HG02938 (cell line): ENCODE measurements around the gene ANAPC2.

ENCODE experiments used
- ATAC-seq: cut with Tn5 transposase; IDR thresholded peaks from one replicate; pipeline ENCODE4 v1.9.1; 2021; ENCODE audit warnings: mild to moderate bottlenecking, moderate library complexity; ENCODE audit not compliant: unreplicated experiment

Gene ANAPC2

DNA sequence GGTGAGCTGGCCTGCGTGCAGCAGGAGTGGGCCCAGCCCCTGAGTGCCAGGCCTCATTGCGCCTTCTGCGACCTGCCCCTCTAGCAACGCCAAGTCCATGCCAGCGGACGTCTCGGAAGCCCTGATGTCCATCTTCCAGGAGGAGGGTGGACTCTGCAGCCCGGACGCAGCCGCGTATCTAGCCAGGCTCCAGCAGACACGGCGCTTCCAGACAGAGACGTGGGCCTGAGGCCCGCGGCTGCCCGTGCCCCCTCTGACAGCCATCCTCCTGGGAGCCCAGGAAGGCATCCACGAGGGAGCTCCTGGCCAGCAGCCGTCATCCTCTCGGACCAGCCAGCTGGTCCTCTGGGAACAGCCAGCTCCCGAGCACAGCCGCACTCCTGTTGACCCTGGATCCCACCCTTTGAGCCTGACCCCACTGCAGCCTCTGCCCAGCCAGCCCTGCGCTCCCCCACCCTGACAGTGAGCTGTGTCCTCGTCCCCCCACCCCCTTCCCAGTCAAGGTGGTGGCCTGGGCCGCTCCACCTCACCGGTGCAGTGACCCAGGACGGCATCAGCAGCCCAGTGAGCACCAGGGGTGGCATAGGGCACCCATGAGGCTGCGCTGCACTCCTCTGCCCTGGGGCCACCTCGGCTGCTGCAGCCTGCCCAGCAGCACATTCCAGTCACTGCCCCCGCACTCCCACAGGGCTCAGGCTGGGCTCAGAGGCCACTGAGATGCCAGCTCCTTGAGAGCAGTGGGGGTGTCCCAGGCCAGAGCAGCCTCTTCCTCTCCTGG lies 28.0 kb upstream of the ANAPC2 start:
- no peak for ATAC-seq

DNA sequence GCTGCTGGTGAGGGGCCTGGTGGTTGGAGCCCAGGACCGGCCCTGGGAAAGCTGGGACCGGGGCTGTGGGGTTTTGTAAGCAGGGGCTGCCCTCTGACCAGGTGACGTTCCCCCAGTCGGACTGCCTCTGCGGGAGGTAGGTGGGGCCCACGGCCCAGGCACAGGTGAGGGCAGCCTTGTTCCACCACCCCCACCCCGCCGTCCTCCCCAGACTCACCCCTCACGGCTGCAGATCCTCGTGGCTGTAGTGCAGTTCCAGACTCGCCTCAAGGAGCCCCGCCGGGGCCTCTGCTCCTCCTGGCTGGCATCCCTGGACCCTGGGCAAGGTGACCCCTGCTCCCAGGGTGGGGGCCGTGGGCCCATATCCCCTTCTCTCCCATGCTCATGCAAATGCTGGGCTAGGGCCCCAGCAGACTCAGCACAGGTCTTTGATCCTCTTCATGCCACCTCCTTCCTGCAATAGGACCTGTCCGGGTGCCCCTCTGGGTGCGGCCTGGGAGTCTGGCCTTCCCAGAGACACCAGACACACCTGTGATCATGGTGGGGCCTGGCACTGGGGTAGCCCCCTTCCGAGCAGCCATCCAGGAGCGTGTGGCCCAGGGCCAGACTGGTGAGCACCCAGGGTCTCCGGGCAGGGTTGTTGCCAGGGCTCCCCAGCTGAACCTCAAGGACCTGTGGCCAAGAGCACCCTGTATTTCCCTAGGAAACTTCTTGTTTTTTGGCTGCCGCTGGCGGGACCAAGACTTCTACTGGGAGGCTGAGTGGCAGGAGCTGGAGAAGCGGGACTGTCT lies 27.0 kb upstream of the ANAPC2 start:
- no peak for ATAC-seq

DNA sequence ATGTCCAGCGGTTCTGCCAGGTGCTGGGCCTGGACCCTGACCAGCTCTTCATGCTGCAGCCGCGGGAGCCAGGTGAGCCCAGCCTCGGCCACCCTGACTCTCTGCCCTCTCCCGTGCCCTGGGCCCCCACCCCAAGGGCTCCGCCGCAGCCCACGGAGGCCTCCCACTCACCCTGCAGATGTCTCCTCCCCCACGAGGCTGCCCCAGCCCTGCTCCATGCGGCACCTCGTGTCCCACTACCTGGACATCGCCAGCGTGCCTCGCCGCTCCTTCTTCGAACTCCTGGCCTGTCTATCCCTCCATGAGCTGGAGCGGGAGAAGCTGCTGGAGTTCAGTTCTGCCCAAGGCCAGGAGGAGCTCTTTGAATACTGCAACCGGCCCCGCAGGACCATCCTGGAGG lies 26.3 kb upstream of the ANAPC2 start:
- no peak for ATAC-seq

DNA sequence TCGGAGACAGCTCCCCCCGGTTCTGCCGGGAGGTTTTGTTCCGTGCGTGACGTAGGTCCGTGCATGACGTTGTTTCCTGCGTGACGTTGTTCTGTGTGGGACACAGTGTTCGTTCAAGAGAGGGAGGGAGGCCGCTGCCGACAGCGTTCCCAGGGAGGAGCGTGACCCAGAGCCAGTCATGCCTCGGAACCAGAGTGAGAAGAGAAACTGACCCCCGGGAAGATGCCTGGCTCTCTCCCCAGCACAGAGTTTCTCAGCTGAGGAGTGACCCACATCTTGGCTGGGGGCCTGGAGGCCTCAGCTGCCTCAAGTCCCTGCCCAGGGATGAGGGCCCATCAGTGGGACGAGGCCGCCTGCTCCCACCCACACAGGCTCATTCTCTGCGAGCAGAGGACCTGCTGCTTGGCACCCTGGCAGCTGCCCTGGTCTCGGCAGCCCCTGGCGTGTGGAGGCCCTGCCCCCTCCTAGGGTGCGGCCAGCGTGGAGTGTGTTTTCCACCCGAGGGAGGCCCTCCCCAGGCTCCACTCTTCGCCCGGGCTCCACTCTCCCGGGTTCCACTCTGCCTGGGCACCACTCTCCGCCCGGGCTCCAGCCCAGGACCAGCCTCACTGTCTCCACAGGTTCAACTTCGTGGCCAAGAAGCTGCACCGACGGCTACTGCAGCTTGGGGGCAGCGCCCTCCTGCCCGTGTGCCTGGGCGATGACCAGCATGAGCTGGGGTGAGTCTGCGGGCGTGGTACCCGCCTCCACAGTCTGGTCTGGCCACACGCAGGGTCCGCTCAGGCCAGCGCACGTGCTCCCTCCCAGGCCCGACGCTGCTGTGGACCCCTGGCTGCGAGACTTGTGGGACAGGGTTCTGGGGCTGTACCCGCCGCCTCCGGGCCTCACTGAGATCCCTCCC lies 25.1 kb upstream of the ANAPC2 start:
- ATAC-seq, result no peak

DNA sequence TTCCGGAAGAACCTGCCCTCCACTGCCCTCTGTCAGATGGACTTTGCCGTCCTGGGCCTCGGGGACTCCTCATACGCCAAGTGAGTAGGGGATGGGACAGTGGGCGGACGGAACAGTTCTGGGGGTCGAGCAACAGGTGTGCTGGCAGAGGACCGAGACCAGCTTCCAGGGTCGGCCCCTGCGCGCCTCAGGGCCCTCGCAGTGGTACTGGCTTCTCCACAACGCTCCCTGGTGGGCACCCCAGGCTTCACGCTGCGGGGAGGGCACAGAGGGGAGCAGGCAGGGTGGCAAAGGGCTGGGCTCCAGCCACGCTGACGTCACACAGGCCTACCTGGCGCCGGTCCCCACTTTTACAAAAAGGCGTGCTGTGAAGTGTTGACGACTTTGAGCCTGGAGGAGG lies 24.2 kb upstream of the ANAPC2 start:
- ATAC-seq, result no peak

DNA sequence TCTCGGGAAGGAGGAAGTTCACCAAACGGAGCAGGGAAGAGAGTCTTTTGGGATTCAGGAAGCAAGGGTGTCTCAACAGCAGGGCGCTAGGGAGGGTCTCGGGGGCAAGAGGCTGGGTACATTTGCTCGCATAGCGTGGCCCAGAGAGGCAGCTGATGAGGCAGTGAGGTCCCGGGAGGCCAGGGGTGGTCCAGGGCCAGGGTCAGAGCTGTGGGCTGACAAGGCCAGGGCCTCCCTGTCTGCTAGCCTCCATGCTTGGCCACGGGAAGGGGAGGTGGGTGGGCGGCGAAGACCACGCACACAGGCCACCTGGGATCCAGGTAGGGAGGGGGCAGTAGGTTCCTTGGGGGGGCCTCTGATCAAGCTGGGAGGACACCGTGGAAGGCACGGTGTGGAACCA lies 23.2 kb upstream of the ANAPC2 start:
- ATAC-seq, result no peak

DNA sequence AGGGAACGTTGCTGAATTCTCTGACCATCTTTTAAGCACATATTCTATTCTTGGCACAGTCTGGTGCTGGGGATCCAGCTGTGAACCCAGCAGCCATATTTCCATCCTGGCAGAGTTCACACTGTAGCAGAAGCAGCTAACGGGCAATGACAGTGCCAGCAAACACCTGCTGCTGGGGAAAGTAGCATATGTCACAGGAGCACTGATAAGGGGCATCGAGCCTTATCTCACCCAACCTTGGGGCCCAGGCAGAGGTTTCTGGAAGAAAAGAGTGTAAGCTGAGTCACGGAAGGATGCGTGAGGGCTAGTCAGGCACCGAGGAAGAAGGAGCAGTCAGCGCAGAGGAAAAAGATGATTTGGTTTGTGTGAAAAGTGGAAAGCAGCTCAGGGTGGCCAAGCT lies 18.2 kb upstream of the ANAPC2 start:
- ATAC-seq, result no peak

DNA sequence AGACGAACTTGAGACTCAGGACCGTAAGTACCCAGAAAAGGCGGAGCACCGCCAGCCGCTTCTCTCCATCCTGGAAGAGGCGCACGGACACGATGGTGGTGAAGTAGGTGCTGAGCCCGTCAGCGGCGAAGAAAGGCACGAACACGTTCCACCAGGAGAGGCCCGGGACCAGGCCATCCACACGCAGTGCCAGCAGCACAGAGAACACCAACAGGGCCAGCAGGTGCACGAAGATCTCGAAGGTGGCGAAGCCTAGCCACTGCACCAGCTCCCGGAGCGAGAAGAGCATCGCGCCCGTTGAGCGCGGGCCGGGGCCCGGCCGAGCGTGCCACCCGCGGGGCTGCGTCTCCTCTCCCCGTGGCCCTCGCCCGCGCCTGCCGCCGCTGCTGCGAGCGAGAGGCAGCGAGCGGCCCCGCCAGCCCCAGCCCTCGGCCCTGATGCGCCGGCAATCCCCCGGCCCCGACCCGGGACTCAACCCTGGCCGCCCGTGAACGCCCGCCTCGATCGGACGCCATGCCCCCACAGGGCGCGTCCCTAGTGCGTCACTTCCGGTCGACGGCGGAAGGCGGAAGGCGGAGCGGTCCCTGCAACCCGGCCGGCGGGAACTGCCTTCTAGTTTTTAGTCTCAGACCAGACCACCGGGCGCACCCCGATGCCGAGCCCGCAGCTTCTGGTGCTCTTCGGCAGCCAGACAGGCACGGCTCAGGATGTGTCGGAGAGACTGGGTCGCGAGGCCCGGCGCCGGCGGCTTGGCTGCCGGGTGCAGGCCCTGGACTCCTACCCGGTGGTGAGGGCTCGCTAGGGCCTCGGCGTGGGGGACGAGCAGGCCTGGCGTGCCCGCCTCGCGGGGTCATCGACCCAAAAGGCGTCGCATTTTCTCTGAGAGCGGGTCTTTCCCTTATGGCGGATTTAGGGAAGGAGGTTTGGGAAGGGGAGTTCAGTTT lies 17.0 kb upstream of the ANAPC2 start, which contains the start of the genes NDOR1 and TMEM203:
TSS of gene NDOR1 (plus strand) at position 575 of the 944 bp plus-strand sequence. CDS start at position 653, 78 bp downstream.
TSS of gene TMEM203 (minus strand) at position 523 of the 944 bp plus-strand sequence. CDS start at position 289, 234 bp downstream.
- ATAC-seq, result peak; percentile 38

DNA sequence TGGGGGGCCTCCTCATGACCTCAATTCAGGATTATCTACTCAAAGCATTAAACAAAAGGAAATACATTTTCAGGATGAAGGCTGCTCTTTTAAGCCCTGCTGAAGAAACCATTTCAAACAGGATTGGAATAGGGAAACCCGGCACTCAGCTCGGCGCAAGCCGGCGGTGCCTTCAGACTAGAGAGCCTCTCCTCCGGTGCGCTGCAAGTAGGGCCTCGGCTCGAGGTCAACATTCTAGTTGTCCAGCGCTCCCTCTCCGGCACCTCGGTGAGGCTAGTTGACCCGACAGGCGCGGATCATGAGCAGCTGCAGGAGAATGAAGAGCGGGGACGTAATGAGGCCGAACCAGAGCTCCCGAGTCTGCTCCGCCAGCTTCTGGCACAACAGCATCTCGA lies 16.4 kb upstream of the ANAPC2 start:
- no peak for ATAC-seq

DNA sequence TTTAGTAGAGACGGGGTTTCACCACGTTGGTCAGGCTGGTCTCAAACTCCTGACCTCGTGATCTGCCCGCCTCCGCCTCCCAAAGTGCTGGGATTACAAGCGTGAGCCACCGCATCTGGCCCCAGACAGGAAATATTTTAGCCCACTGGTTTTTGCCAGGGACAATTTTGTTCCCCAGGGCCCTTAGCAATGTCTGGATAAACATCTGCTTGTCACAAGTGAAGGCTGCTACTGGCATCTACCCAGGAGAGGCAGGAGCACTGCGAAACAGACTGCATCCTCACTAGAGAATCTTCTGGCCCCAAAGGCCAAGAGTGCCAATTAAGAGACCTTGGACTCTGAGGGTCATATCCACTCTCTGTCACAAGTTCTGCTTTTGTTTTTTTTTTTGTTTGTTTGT lies 14.6 kb upstream of the ANAPC2 start:
- no peak for ATAC-seq

DNA sequence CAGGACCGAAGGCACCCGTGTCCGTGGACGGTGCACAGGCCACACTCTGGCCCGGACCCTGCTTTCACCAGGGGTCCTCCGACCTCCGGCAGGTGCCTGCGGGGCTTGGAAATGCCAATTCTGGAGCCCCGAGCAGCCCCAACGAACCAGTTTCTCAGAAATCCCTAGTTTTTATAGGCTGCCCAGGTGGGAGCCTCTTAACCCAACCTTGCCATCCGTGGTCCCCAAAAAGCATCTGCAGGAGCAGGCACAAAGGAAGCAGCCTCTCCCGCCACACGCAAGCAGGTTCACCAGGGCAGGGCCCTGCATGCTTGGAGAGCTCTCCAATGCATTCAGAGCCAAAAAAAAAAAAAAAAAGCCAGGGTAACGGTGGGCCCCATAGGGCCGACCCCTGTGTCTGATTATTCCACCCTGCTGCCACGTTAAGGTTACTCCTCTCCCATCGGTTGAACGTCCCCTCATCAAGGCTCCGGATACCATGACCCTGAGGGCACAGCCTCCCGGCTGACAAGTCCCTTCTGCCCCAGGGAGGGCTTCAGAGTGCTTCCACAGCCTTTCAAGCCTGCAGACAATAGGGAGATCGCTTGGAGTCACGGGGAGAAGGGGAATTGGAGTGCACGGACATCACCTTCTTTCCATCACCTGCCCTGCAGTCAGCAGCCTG lies 13.0 kb upstream of the ANAPC2 start:
- ATAC-seq, result no peak

DNA sequence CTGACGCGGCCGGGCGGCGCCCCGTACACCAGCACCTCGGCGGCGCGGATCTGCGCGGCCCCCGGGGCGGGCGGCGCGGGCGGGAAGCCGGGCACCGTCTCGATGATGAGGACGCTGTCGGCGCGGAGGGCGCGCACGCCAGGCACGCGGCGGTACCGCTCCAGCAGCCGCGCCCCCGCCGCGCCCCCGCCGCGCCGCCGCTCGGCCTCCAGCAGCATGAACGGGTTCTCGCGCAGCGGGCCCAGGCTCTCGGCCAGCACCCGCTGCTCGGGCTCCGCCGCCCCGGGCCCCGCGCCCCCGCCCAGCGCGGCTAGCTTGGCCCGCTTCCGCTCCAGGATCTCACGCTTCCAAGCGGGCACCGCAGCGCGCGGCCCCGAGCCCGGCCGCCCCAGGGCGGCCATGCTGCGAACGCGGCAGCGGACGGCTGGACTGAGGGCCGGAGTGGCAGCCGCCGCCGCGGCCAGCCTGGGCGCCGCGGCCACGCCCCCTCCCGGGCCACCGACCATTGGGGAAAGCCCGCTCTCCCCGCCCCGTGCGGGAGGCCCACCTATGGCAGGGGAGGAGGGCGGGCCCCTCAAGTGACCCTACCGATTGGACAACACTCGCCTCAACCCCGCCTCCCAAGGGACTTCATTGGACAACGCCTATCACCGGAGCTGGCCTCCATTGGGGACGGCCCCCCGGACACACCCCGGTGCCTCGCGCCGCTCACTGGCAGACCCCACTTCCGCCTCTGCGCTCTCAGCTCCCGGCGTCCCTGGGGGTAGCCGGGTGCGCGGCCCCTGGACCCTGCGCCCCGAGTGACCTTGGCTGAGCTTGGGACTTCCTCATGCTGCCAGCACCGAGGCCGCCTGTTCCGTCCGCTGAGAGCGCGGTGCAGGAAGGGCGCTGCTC lies 12.2 kb upstream of the ANAPC2 start, which contains the start of gene TPRN:
TSS of gene TPRN (minus strand) at position 431 of the 894 bp plus-strand sequence. CDS start at position 401, 30 bp downstream.
- peak; percentile 90 for ATAC-seq

DNA sequence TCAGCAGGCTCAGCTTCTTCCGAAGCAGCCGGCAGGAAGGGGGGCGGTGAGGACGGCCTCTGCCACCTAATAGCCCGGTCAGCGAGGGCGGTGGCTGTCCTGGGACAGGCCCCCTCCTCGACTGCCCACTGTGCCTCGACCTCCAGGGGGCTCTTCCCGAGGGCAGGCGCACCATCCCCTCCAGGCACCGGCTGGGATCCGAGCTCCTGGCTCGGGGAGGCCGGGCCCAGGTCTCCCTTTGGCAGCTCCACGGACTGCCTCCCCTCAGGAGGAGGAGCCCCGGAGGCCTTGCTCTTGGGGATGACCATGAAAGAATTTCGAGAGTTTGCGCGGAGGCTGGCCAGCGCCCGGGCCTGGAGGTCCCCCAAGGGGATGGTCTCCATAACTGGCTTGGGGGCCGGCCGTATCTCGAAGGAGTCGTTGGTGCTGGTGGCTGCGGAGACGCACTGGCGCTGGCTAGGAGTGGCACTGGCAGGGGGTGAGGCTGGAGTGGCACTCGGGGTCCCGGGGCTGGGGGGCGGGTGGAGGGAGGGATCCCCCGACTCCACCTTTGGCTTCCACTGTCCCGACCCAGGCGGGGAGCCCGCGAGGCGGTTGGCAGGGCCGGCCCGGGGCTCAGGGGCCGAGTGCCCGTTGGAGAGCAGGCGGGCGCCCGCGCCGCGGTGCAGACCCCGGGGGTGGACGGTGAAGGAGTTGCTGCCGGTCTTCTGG lies 11.2 kb upstream of the ANAPC2 start:
- no peak for ATAC-seq

DNA sequence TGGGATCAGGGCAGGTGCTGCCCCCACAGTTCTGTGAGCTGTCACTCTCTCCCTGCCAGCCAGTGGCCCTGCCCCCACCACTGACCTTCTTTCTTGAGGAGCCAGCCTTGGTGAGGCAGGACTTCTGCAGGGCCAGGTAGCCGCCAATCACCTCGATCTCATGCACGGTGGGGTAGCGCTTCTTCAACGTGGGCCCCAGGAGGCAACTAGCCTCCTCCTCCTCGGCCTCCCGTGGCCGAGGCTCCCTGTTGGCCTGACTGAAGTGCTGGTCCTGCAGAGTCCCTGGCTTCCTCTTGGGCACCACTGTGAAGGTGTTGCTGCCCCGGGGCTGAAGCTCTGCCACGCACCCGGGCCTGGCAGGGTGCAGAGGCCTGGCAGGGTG lies 10.5 kb upstream of the ANAPC2 start:
- no peak for ATAC-seq

DNA sequence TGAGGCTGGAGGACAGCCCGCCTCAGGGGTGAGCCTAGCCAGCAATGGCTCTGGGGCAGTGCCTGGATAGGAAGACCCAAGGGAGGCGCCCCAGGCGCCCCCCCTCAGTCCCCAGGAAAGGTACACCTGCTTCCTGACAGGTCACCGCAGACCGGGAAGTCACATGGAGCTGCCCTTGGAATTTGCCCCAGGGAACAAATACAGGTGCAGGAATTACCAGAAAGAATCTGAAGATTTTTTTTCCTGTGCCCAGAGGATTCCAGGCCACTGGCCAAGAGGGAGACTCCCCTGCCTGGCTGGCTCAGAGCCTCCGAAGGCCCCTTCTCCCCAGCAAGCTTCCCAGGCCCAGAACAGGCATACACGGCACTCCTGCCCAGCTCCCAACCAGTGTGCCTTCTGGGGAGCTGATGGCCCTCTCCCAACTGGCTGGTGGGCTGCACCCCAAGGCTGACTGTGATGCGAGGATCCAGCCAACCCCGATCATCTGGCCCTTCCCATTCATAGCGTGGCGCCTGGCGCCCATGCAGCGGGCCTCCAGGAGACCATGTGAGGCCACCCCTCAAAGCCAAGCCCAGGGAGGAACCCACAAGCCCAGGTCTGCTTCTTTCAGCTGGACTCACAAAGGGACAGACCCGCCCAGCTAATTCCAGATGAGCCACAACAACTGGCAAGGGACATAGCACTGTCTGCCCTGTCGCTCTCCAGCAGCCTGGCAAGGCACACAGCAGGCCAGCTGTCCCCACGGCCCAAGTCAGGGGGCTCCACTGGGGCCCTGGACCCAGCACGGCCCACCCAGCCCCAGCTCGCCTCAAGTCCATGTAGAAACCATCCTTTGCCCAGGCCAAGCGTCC lies 9.9 kb upstream of the ANAPC2 start:
- ATAC-seq, result no peak

DNA sequence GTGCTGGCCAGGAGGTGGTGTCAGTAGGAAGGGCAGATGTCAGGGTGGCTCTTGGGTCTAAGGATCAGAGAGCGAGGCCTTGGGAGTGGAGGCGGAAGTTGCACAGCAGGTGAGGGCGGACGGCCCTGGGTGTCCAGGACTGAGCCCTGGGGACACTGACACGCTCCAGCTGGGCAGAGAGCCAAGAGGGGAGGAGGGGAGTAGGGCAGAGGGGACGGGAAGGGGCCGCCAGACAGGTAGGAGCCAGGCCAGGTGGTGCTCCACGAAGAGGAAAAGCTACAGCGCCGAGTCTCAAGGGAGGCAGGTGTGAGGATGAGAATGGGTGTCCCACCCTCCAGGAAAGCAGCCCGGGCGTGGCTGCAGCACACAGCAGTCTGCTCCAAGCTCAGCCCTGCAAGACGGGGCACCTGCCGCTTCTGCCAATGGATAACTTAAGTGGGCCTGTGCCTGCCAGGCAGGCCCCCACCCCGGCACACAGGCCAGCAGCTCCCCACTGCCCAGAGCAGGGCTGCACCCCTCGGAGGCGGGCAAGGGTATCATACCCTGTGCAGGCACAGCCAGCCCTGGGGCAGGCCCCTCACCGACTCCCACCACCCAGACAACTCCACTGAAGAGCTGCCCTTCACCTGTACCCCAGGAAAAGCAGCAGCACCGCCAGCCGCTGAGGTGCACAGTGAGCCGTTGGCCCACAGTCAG lies 7.3 kb upstream of the ANAPC2 start:
- ATAC-seq, result no peak
